GM12892 (cell line): Measurements from ENCODE around the gene MACROD2.

ENCODE experiments used
- POLR2A ChIP-seq: IDR thresholded peaks from 2 replicates; pipeline ENCODE4 v1.6.1; 2011; ENCODE audit warnings: low read depth, low read length, control low read depth
- POLR2AphosphoS5 ChIP-seq: IDR thresholded peaks from 2 replicates; pipeline ENCODE4 v1.6.1; 2011; ENCODE audit warnings: low read depth, low read length, control low read depth
- TAF1 ChIP-seq: IDR thresholded peaks from 2 replicates; pipeline ENCODE4 v1.6.1; 2011; ENCODE audit warnings: low read depth, mild to moderate bottlenecking, control low read depth, low read length, borderline replicate concordance

DNA sequence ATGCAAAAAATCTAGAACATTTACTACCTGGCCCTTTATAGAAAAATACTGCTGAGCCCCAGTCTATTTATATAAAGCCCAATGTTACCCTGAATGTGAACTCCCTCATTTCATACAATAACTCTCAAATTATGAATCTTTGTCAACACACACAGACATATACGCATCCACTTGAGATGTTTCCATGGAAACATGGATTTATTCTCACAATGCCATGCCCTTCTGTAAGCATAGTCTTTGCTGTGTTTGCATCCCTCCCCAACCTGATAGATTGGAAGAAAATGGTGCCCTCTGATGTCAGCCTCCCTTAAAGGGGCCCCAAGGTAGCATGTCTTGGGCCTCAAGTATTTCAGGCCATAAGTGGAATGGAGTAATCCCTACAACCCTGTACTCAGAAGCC is 2004.8 kb downstream of the MACROD2 start:
- TF ChIP-seq TAF1 (no peak), POLR2AphosphoS5 (no peak), POLR2A (no peak)
